Measurements from ENCODE around the gene MAGEA8. TPM values are rescaled to one million over a fixed set of nuclear protein-coding genes. Genes with fewer than 3 reads are reported as not detected.
"Not testable (repeated sequence)": the region's sequence is repeated elsewhere in the genome, so short reads cannot be mapped to it uniquely, and the experiment has no call there.

MAGEA8 gene
- total RNA-seq, 1 experiment from 2014 or later = not detected

DNA sequence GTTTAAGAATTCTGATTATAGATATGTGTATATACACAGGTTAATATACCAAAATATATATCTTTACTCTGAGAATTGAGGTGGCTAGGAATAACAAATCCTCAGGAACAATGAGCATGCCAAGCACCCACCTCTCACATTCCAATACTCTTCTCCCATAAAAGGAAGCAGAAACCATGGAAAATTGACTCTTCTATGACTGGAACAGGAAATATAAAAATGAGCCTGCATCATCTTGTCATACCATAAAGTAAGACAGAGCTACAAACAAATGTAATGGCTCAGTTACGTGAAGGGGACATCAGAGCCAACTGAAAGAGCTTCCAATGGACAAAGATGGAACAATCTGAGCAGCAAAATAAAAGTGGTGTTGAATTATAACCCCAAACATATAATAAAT is 3.8 kb upstream of the MAGEA8 start:
- Histone ChIP-seq H3K4me3 (no peak overlapping the region), H3K36me3 (no peaks in the 10 kb centered on the region), H3K9me3 (no peaks in the 10 kb centered on the region), H3K27me3 (no peaks in the 10 kb centered on the region)
- no peak for DNase-seq

DNA sequence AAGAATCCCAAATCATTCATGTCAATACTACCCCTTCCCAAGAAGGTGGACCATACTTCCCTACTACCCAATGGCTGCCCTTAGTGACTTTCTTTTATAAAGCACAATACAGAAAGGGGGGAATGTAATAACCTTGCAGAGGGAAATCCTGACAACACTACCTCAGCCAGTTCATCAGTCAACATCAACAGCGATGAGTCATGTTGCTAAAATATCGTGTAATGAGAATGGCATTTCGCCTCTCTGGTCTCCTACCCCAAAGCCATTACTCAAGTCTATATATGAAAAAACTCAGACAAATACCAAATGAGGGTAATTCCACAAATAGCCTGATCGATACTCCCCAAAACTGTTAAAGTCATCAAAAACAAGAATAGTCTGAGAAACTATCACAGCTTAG is 3.3 kb upstream of the MAGEA8 start:
- Histone ChIP-seq H3K4me3 (no peak overlapping the region), H3K9me3 (no peaks in the 10 kb centered on the region), H3K36me3 (no peaks in the 10 kb centered on the region), H3K27me3 (no peaks in the 10 kb centered on the region)
- no peak for DNase-seq

DNA sequence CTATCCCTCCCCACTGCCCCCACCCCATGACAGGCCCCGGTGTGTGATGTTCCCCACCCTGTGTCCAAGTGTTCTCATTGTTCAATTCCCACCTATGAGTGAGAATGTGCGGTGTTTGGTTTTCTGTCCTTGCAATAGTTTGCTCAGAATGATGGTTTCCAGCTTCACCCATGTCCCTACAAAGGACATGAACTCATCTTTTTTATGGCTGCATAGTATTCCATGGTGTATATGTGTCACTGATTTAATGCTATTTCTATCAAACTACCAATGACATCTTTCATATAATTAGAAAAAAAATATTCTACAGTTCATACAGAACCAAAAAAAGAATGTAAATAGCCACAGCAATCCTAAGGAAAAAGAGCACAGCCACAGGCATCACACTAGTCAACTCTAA is 9.8 kb downstream of the MAGEA8 start:
- DNase-seq, H3K4me3 ChIP-seq, H3K36me3 ChIP-seq, H3K9me3 ChIP-seq, H3K27me3 ChIP-seq: not testable (repeated sequence)

DNA sequence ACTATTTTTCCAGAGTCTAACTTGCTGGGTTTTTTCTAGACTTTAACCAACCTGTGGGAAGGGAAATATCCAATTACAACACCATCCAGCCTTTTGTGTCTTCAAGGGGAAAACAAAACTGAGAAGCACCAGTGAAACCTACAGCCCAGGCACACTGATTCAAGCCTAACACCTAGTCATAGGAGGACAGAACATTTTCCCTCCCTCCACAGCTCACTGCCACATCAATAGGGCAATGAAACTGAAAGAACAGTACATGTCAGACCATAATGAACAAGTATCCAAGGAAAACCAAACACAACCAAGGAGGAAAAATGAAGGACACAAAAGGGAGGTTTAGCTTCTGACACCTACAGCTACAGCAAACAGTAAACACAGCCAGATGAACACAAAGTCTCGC is 17.6 kb downstream of the MAGEA8 start:
- no peak for DNase-seq
- Histone ChIP-seq H3K36me3 (no peaks in the 10 kb centered on the region), H3K4me3 (no peak overlapping the region), H3K27me3 (no peaks in the 10 kb centered on the region), H3K9me3 (no peaks in the 10 kb centered on the region)

DNA sequence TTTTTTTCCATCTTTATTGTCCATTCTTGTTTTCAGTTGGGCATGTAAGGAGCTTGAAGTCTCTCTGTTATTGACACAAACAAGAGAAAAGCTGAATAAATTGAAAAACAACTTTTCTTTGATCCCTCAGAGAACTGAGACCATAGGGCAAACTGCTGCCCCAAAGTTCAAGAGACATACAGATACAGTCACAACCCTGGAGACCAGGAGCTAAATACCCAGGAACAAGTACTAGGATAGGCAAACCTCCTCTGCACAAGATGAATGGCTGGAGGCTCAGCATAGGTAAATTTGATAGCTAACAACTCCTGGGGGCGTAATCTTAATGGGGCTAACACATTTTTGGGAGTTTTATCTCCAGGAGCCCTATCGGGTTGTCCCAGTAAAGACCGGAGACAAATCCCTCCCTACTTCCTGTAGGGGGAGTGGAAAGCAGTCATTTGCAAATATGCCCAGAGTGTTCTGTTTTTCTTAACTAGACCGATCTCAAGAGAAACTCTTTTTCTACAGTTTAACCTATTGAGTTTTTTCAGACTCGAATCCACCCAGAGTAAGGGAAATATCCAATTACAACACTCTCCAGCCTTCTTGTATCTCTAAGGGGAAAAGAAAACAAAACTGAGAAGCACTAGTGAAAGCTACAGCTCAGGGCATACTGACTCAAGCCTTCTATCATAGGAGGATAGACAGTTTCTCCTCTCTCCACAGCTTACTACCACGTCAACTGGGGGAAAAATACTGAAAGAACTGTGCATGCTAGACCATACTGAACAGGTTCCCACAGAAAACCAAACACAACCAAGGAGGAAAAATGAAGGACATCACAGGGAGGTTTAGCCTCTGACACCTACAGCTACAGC is 23.1 kb downstream of the MAGEA8 start:
- H3K4me3 ChIP-seq = peak overlapping the region; percentile 30
- no peaks in the 10 kb centered on the region for H3K27me3 ChIP-seq
- H3K36me3 ChIP-seq = no peaks in the 10 kb centered on the region
- DNase-seq = no peak
- H3K9me3 ChIP-seq = no peaks in the 10 kb centered on the region

DNA sequence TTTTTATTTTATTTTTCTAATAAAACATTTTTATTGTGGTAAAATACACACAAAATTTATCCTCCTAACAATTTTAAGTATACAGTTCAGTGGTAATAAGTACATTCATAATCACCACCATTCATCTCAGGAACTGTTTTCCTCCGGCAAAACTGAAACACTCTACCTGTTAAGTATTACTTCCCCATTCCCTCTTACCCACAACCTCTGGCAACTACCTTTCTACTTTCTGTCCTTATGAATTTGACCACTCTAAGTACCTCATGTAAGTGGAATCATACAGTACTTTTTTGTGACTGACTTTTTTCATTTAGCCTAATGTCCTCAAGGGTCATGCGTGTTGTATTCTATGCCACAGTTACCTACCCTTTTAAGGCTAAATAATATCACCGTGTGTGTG is 27.3 kb downstream of the MAGEA8 start:
- Histone ChIP-seq H3K36me3 (no peaks in the 10 kb centered on the region), H3K27me3 (no peaks in the 10 kb centered on the region), H3K4me3 (no peak overlapping the region), H3K9me3 (no peaks in the 10 kb centered on the region)
- no peak for DNase-seq

DNA sequence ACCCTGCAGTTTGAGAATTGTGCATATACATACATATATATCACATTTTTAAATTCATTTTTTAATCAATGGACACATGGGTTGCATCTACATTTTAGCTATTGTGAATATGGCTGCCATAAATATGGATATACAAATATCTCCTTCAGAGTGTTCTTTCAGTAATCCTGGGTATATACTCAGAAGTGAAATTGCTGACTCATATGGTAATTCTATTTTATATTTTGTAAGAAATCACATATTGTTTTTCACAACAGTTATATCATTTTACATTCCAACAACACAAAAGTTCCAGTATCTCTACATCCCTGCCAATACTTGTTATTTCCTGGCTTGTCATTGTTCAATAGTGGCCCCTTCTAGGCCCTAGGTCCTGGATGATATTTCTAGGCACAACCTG is 27.7 kb downstream of the MAGEA8 start:
- Histone ChIP-seq H3K9me3 (no peaks in the 10 kb centered on the region), H3K36me3 (no peaks in the 10 kb centered on the region), H3K27me3 (no peaks in the 10 kb centered on the region), H3K4me3 (no peak overlapping the region)
- DNase-seq = no peak

DNA sequence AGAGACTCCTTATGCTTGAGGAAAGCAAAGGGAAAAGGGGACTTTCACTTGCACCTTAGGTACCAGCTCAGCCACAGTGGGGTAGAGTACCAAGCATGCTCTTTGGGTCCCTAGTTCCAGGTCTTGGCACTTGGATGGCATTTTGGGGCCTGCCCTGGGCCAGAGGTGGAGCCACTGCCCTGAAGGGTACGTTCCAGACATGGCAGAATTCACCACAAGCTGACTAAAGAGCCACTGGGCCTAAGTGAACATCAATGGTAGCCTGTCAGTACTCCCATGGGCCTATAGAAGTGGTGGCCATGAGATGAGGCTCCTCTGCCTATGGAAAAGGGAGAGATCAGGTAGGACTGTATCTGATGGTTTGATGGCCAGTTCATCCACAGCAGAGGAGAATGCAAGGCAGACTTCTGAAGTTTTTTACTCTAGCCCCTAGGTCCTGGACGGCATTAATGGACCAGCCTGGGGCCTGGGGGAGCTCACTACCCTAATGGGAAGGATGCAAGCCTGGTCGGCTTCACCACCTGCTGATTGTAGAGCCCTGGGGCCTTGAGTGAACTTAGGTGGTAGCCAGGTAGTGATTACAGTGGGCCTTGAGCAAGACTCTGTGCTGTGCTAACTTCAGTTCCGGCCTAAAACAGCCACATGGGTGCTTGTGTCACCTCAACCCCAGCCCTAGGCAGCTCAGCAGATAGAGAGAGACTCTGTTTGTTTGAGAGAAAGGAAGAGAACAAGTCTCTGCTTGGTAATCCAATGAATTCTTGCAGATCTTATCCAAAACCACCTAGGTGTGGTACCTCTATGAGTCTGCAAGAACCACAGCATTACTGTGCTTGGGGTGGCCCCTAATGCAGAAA is 28.6 kb downstream of the MAGEA8 start:
- Histone ChIP-seq H3K4me3 (no peak overlapping the region), H3K27me3 (no peaks in the 10 kb centered on the region), H3K9me3 (no peaks in the 10 kb centered on the region), H3K36me3 (no peaks in the 10 kb centered on the region)
- no peak for DNase-seq

DNA sequence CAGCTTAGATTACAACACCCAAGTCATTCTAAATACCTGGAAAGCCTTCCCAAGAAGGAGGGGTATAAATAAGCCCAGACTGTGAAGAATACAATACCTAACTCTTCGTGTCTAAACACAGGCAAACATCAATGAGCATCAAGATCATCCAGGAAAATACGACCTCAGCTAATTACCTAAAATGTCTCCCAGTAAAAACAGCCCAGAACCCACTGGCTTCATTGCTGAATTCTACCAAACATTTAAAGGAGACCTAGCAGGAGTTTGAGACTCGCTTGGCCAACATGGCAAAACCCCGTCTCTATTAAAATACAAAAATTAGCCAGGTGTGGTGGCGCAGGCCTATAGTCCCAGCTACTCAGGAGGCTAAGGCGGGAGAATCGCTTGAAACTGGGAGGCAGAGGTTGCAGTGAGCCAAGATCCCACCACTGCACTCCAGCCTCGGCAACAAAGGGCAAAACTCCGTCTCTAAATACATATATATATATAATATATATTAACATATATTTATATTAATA is 29.3 kb downstream of the MAGEA8 start:
- no peak for DNase-seq
- Histone ChIP-seq H3K9me3 (no peaks in the 10 kb centered on the region), H3K27me3 (no peaks in the 10 kb centered on the region), H3K36me3 (no peaks in the 10 kb centered on the region), H3K4me3 (no peak overlapping the region)

DNA sequence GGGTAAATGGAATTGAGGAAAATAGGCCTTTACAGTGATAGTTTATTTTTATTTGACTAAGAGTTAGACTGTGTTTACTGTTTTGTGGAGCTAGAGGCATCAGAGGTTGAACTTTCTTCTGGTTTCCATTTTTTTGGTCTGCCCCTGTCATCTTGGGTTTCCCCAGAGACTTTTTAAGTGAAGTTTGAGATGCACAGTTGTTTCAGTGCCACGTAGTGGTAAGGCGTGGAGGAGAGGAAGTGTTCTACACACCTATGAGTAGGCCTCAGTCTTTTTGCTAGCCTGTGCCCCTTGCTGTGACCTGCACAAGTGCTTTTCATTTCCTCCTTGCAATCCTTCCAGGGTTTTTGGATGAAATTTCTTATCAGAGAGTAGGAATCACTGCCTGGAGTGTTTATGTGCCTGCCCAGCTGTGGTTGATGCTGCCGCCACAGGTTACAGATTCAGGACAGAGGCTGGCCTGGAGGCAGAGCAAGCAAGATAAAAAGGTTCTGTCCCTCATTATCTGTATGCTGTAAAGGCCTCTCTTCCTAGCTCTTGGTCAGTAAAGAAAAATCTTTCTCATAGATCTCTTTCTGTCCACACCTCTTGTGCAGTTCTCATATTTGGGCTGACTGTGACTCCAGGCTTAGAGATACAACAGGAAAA is 35.9 kb downstream of the MAGEA8 start:
- H3K9me3 ChIP-seq = no peaks in the 10 kb centered on the region
- DNase-seq = no peak
- no peak overlapping the region for H3K4me3 ChIP-seq
- no peaks in the 10 kb centered on the region for H3K27me3 ChIP-seq
- H3K36me3 ChIP-seq = no peaks in the 10 kb centered on the region

DNA sequence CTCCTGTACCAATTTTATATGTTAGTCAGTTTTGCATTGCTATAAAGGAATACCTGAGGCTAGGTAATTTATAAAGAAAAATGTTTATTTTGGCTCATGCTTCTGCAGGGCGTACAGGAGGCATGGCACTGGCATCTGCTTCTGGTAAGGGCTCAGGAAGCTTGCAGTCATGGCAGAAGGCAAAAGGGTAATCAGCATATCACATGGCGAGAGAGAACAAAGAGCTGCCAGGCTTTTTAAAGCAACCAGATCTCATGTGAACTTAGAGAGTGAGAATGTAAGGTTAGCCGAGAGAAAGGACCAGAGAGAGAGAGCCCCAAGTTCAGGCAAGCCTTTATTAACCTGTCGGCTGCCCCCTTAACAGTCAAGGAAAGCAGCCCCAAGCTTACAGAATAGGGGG is 42.9 kb downstream of the MAGEA8 start:
- not testable (repeated sequence) for H3K36me3 ChIP-seq, H3K9me3 ChIP-seq, DNase-seq, H3K4me3 ChIP-seq, H3K27me3 ChIP-seq

DNA sequence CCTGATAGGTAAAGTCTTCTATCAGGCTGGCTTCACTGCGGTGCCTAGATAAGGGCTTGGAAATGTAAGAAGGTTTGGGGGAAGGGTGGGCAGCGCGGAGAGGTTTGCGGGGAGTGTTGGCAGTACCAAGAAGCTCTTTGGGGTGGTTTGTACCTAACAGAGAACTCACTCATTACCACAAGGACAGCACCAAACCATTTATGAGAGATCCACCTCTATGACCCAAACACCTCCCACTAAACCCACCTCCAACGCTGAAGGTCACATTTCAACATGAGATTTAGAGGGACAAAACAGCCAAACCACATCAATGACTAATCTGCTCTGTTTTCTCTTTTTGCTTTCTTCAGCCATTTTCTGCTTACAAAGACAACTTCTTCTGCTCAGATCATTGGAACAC is 43.5 kb downstream of the MAGEA8 start:
- H3K4me3 ChIP-seq = not testable (repeated sequence)

DNA sequence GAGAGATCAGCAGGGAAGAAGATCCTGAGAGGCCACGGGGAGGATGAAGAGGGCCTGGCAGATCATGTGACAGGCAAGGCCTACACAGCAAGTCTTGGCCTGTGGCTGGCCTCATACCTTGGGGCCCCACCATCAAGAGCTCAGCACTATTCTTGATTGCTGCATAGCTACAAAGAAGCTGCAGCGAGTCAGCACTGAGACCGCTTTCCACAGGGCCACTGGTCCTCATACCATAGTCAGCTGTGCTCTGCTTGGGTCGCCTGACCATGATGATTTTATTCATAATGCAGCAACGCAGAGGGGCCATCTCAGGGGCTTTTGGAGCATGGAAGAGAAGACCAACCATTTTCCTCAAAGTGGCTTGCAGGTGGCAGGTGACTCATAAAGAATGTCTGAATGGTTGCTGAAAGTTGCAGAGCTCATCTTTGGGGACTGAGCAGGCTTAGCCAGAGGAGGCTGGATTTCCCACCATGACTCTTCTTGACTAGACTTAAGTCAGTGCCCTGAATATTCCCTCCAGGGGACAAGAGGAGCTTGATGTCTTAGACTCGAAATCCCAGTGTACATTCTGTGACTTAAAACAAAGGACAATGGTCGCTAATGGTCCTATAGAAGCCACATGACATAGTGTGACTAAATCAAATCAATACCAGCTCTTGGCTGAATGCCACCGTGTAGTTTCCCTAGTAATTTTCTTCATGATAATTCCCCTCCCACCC is 46.4 kb downstream of the MAGEA8 start:
- H3K36me3 ChIP-seq, DNase-seq, H3K4me3 ChIP-seq, H3K27me3 ChIP-seq, H3K9me3 ChIP-seq: not testable (repeated sequence)

More for the DNA sequence above, 43.5 kb downstream of the MAGEA8 start:
- H3K9me3 ChIP-seq, H3K27me3 ChIP-seq, H3K36me3 ChIP-seq, DNase-seq: not testable (repeated sequence)

DNA sequence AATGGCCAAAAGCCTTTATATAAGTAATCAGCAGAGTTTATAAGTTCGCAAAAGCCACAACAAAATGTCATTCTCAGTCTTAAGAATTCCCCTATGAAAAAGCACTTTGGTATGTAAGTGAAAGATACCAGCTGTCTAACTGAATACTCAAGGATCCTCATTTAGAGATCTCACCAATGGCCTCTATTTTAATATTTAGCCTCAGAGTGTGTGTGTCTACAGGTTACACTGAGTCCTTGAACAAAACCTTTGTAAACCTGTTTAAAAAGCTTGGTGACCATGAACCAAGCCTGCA is 46.9 kb downstream of the MAGEA8 start:
- H3K36me3 ChIP-seq, H3K4me3 ChIP-seq, H3K27me3 ChIP-seq, DNase-seq, H3K9me3 ChIP-seq: not testable (repeated sequence)

DNA sequence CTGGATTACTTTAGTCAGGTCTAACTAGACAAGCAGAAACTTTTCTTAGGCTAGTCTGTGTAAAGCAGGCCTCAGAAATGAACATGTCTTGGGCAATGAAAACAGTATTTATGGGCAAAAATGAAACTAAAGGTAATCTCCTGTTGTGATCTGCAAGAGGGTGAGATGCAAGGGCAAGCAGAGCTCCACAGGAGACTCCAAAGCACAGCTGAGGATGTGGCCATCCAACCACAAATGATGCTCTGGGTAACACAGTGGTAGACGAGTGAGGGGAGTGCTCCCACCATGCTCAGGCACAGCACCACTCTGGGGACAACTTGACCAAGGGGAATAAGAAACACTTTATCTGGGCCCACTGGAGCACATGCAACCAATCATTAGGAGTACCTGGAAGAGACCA is 47.7 kb downstream of the MAGEA8 start:
- H3K36me3 ChIP-seq, DNase-seq, H3K4me3 ChIP-seq, H3K27me3 ChIP-seq, H3K9me3 ChIP-seq: not testable (repeated sequence)

DNA sequence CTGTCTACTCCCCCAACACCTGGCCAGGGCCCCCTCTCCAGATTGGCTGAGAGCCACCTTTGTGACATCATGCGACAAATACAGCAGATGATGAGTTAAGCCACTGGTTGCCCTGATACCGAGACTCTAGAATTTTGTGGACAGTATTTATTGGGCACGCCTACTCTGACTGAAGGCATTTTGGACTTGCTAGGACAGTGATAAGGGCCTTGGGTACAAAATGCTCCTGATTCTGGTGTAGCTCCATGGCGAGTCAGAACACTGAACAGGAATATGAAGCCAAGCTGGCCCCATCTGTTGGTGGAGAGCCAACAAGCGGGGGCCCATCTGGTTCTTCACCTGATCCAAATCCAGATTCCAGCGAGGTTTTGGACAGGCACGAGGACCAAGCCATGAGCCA is 48.4 kb downstream of the MAGEA8 start, which contains the start of gene HSFX4:
Gene HSFX4, plus strand, starts transcription at position 174 of the 400 bp plus-strand sequence. Its CDS starts 72 bp downstream, at position 246.
- not testable (repeated sequence) for H3K4me3 ChIP-seq, H3K9me3 ChIP-seq, H3K27me3 ChIP-seq, H3K36me3 ChIP-seq, DNase-seq

DNA sequence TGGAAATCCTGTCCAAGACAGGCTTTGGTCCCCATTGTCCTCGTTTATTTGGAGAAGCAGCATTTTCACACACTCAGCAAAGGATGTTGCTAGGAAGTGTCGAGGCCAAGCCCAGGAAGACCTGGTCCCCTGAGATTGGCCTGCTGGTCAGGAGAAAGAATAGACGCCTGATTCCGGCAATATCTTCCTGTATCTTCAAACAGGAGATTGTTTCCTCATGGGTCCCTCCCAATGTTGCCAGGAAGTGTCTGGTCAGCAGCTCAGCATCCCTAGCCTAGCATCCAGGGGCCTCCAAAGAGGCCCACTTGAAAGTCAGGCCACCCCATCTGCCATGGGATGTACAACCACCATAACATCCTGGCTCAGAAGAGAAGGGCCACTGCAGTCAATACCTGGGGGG is 50.4 kb downstream of the MAGEA8 start:
- not testable (repeated sequence) for H3K27me3 ChIP-seq, H3K9me3 ChIP-seq, H3K36me3 ChIP-seq, H3K4me3 ChIP-seq, DNase-seq

Measured in MG63 (cell line).